Trophoblast cell (in vitro differentiated cells and primary cell): ENCODE data around the gene SPATA31C2.
"Not testable (repeated sequence)": the region's sequence is repeated elsewhere in the genome, so short reads cannot be mapped to it uniquely, and the experiment has no call there.

ENCODE experiments used
- DNase-seq, 2 donors: peaks; one replicate each; pipeline ENCODE4 v3.0.0-alpha.2; 2016
- H2AFZ ChIP-seq: 2 replicates; pipeline ENCODE4 v1.6.1; 2013; ENCODE audit warnings: low read length, moderate library complexity, mild to moderate bottlenecking; ENCODE audit not compliant: insufficient read depth, poor library complexity
- H2AK5ac ChIP-seq: 2 replicates; pipeline ENCODE4 v1.6.1; 2013; ENCODE audit warnings: mild to moderate bottlenecking, low read length
- H2BK120ac ChIP-seq: 2 replicates; pipeline ENCODE4 v1.6.1; 2013; ENCODE audit warnings: low read length, mild to moderate bottlenecking, moderate library complexity; ENCODE audit not compliant: insufficient read depth, poor library complexity
- H2BK12ac ChIP-seq: 2 replicates; pipeline ENCODE4 v1.6.1; 2013; ENCODE audit warnings: mild to moderate bottlenecking, low read length, moderate library complexity
- H2BK5ac ChIP-seq: 2 replicates; pipeline ENCODE4 v1.6.1; 2013; ENCODE audit warnings: low read length, low read depth, moderate library complexity, mild to moderate bottlenecking; ENCODE audit not compliant: poor library complexity
- H3K14ac ChIP-seq: 2 replicates; pipeline ENCODE4 v1.6.1; 2013; ENCODE audit warnings: mild to moderate bottlenecking, low read length
- H3K18ac ChIP-seq: 2 replicates; pipeline ENCODE4 v1.6.1; 2013; ENCODE audit warnings: mild to moderate bottlenecking, low read length
- H3K23ac ChIP-seq: 2 replicates; pipeline ENCODE4 v1.6.1; 2013; ENCODE audit warnings: low read length
- H3K27ac ChIP-seq: 2 replicates; pipeline ENCODE4 v1.5.1; 2013; ENCODE audit warnings: low read depth, mild to moderate bottlenecking, inconsistent platforms, low read length, moderate library complexity
- H3K27me3 ChIP-seq: 2 replicates; pipeline ENCODE4 v1.6.1; 2013; ENCODE audit warnings: inconsistent platforms, mild to moderate bottlenecking, low read length, moderate library complexity; ENCODE audit not compliant: insufficient read depth
- H3K36me3 ChIP-seq, 2 experiments: 1 replicate in 1 of 2; 2 replicates in 1 of 2; pipeline ENCODE4 v1.6.1; 2013; ENCODE audit warnings: low read length in 2 of 2, mild to moderate bottlenecking in 2 of 2, moderate library complexity in 1 of 2; ENCODE audit not compliant: insufficient read depth in 2 of 2, control insufficient read depth in 1 of 2
- H3K4ac ChIP-seq: 2 replicates; pipeline ENCODE4 v1.6.1; 2013; ENCODE audit warnings: low read depth, mild to moderate bottlenecking, low read length, moderate library complexity
- H3K4me1 ChIP-seq, 2 experiments: 1 replicate in 1 of 2; 2 replicates in 1 of 2; pipeline ENCODE4 v1.6.1; 2013; ENCODE audit warnings: low read length in 2 of 2, mild to moderate bottlenecking in 2 of 2, moderate library complexity in 1 of 2; ENCODE audit not compliant: insufficient read depth in 2 of 2, control insufficient read depth in 1 of 2
- H3K4me2 ChIP-seq: 2 replicates; pipeline ENCODE4 v1.6.1; 2013; ENCODE audit warnings: inconsistent platforms, mild to moderate bottlenecking, low read length, moderate library complexity
- H3K4me3 ChIP-seq: 2 replicates; pipeline ENCODE4 v1.5.1; 2013; ENCODE audit warnings: mild to moderate bottlenecking, low read depth, low read length, inconsistent platforms
- H3K79me1 ChIP-seq: one replicate; pipeline ENCODE4 v1.6.1; 2013; ENCODE audit warnings: low read length
- H3K79me2 ChIP-seq: 2 replicates; pipeline ENCODE4 v1.6.1; 2013; ENCODE audit warnings: low read length, mild to moderate bottlenecking; ENCODE audit not compliant: control insufficient read depth, insufficient read depth, poor library complexity
- H3K9ac ChIP-seq: 2 replicates; pipeline ENCODE4 v1.6.1; 2013; ENCODE audit warnings: mild to moderate bottlenecking, low read length
- H3K9me3 ChIP-seq: 2 replicates; pipeline ENCODE4 v1.6.1; 2013; ENCODE audit warnings: low read depth, mild to moderate bottlenecking, control low read depth, inconsistent platforms, low read length; ENCODE audit not compliant: insufficient read depth
- H4K12ac ChIP-seq: 2 replicates; pipeline ENCODE4 v1.6.1; 2013; ENCODE audit warnings: low read depth, mild to moderate bottlenecking, low read length, moderate library complexity
- H4K8ac ChIP-seq: 2 replicates; pipeline ENCODE4 v1.6.1; 2013; ENCODE audit warnings: low read depth, mild to moderate bottlenecking, low read length, moderate library complexity
- H4K91ac ChIP-seq: one replicate; pipeline ENCODE4 v1.6.1; 2013; ENCODE audit warnings: low read depth, mild to moderate bottlenecking, low read length, moderate library complexity
- WGBS: extraction: QIAGEN DNeasy Blood & Tissue Kit; methylation state at CpG from one replicate; pipeline ENCODE4 v1.1.7; 2013; ENCODE audit warnings: missing lambda C conversion rate; ENCODE audit not compliant: insufficient read length, insufficient coverage; ENCODE audit errors: extremely low coverage; 5-methylcytosine and 5-hydroxymethylcytosine counted together

Gene SPATA31C2

GRCh38 chr9:88114968-88115612 is 23.2 kb downstream of the SPATA31C2 start:
- not testable (repeated sequence) for H3K79me2 ChIP-seq, H2BK12ac ChIP-seq, H4K12ac ChIP-seq, H2BK5ac ChIP-seq, H3K4me1 ChIP-seq, H3K79me1 ChIP-seq, H3K4me2 ChIP-seq, DNase-seq, H3K14ac ChIP-seq, H3K27me3 ChIP-seq, H3K9ac ChIP-seq, H3K27ac ChIP-seq, H3K23ac ChIP-seq, H4K8ac ChIP-seq, H3K9me3 ChIP-seq, H2AK5ac ChIP-seq, H2AFZ ChIP-seq, H4K91ac ChIP-seq, H3K36me3 ChIP-seq, H3K4ac ChIP-seq, H3K18ac ChIP-seq, H3K4me3 ChIP-seq, H2BK120ac ChIP-seq
- WGBS = no CpG with 5 or more reads among the region's 13 CpGs

- H3K14ac ChIP-seq, H3K9ac ChIP-seq, H2BK120ac ChIP-seq, H3K27me3 ChIP-seq, H3K23ac ChIP-seq, H3K79me1 ChIP-seq, H2BK12ac ChIP-seq, H2BK5ac ChIP-seq, H4K91ac ChIP-seq, H4K12ac ChIP-seq, H3K4ac ChIP-seq, H3K36me3 ChIP-seq, DNase-seq, H3K4me1 ChIP-seq, H3K4me3 ChIP-seq, H3K9me3 ChIP-seq, H3K4me2 ChIP-seq, H3K18ac ChIP-seq, H3K27ac ChIP-seq, H3K79me2 ChIP-seq, H2AFZ ChIP-seq, H2AK5ac ChIP-seq, H4K8ac ChIP-seq: not testable (repeated sequence)
- no CpG with 5 or more reads among the region's 17 CpGs for WGBS
Observed at GRCh38 chr9:88114283-88114967, 23.9 kb downstream of the SPATA31C2 start.

- not testable (repeated sequence) for H3K23ac ChIP-seq, H3K9ac ChIP-seq, H3K9me3 ChIP-seq, H4K8ac ChIP-seq, H2AFZ ChIP-seq, H3K79me2 ChIP-seq, H3K27ac ChIP-seq, H4K91ac ChIP-seq, H3K4me2 ChIP-seq, H3K36me3 ChIP-seq, H3K4ac ChIP-seq, H3K4me3 ChIP-seq, H3K27me3 ChIP-seq, H3K79me1 ChIP-seq, H4K12ac ChIP-seq, H2AK5ac ChIP-seq, H3K4me1 ChIP-seq, H2BK120ac ChIP-seq, H3K14ac ChIP-seq, H2BK5ac ChIP-seq, H3K18ac ChIP-seq, H2BK12ac ChIP-seq
- DNase-seq = peak in 1 of 2 donors; percentile 44
- no CpG with 5 or more reads among the region's 38 CpGs for WGBS
Observed at GRCh38 chr9:88113156-88114130, 24.8 kb downstream of the SPATA31C2 start.

DNA sequence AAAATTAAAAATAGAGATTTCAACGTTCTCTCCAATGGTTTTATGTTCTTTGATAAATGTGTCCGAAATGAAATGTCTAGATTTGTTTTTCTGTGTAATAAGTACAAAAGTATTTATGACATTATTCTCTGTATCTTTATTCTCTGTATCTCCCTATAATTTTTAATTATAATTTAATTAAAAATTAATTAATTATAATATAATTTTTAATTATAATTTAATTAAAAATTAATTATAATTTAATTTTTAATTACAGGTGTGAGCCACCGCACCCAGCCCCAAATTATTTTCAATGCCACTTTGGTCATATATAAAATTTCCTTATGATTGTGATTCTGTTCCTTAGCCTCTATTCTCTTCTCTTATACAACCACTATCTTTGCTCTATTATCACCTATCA is 28.2 kb downstream of the SPATA31C2 start:
- Histone ChIP-seq H2BK120ac (no peak overlapping the region), H3K79me2 (no peaks in the 10 kb centered on the region), H3K9ac (no peak overlapping the region), H3K79me1 (no peaks in the 10 kb centered on the region), H3K4me2 (no peak overlapping the region), H3K4ac (no peak overlapping the region), H3K9me3 (peaks cover 4% of the 10 kb centered on the region), H4K8ac (no peak overlapping the region), H3K36me3 (no peaks in the 10 kb centered on the region), H4K12ac (no peak overlapping the region), H2BK5ac (no peak overlapping the region), H2BK12ac (no peak overlapping the region), H3K4me1 (no peaks in the 10 kb centered on the region), H4K91ac (no peak overlapping the region), H3K27ac (no peak overlapping the region), H3K4me3 (no peak overlapping the region), H2AFZ (no peak overlapping the region), H2AK5ac (no peak overlapping the region), H3K18ac (no peak overlapping the region), H3K27me3 (no peaks in the 10 kb centered on the region), H3K14ac (no peak overlapping the region), H3K23ac (no peak overlapping the region)
- no peak for DNase-seq
- WGBS = no CpG with 5 or more reads among the region's 3 CpGs
